Kidney epithelial cell (primary cell): ENCODE data around the gene PNLIP. TPM values are rescaled to one million over a fixed set of nuclear protein-coding genes. Genes with fewer than 3 reads are reported as not detected.

Source experiments
- DNase-seq: peaks from one replicate; pipeline ENCODE4 v3.0.0-alpha.2; 2010; ENCODE audit warnings: low read depth
- H3K27me3 ChIP-seq: 2 replicates; pipeline ENCODE4 v1.6.0; 2011; ENCODE audit warnings: low read length; ENCODE audit not compliant: control insufficient read depth, insufficient read depth
- H3K36me3 ChIP-seq: 2 replicates; pipeline ENCODE4 v1.5.1; 2011; ENCODE audit warnings: low read length; ENCODE audit not compliant: control insufficient read depth, insufficient read depth
- H3K4me3 ChIP-seq: 2 replicates; pipeline ENCODE4 v1.5.1; 2011; ENCODE audit warnings: low read depth, mild to moderate bottlenecking, control low read depth, low read length
- total RNA-seq: library from RNA; depleted of rRNA; stranded (reverse); fragments of >200 nt; gene quantifications from 2 replicates; pipeline ENCODE4 v1.2.3, GENCODE V29; 2015
- TF ChIP-seq, protein P1 (sequence below): IDR thresholded peaks from 2 replicates; pipeline ENCODE4 v1.5.1; 2011; ENCODE audit warnings: mild to moderate bottlenecking, moderate library complexity, low read length, control low read depth, inconsistent platforms; ENCODE audit not compliant: insufficient read depth, poor library complexity, severe bottlenecking

Gene PNLIP
- total RNA-seq, 1 donor from 2014 or later, result not detected

DNA sequence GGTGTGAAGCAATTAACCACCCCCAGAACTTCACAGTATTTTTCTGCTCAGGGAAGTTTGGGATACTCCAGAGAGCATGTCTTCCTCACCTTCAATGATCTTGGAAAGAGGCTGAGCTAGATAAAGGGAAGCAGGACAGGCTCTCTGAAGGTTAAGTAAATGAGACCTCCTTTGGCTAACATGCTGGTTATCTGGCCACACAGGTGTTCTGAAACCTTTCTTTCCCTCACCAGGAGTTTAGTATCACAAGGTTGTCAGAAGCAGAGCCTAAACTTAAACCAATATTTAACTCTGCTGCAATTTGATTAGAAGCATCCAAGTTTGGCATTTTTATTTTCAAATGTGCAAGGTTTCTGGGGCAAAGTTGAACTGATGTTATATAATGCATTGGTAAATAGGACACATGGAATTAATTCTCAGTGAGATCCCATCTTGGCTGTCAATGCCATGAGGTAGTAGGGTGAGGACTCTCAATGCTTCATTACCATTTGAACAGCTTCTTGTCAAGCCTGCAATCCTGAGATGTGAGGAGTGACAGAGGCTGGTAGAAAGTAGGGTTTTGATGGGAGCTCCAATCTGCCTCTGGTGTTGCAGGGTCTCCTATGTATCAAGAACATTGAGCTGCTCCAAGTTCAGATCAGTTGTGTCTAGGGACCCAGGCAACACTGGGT is 3.6 kb upstream of the PNLIP start:
- Histone ChIP-seq H3K4me3 (no peak overlapping the region), H3K36me3 (no peaks in the 10 kb centered on the region), H3K27me3 (no peaks in the 10 kb centered on the region)
- no peak for DNase-seq
- TF ChIP-seq, protein P1, sequence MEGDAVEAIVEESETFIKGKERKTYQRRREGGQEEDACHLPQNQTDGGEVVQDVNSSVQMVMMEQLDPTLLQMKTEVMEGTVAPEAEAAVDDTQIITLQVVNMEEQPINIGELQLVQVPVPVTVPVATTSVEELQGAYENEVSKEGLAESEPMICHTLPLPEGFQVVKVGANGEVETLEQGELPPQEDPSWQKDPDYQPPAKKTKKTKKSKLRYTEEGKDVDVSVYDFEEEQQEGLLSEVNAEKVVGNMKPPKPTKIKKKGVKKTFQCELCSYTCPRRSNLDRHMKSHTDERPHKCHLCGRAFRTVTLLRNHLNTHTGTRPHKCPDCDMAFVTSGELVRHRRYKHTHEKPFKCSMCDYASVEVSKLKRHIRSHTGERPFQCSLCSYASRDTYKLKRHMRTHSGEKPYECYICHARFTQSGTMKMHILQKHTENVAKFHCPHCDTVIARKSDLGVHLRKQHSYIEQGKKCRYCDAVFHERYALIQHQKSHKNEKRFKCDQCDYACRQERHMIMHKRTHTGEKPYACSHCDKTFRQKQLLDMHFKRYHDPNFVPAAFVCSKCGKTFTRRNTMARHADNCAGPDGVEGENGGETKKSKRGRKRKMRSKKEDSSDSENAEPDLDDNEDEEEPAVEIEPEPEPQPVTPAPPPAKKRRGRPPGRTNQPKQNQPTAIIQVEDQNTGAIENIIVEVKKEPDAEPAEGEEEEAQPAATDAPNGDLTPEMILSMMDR, result no peak

DNA sequence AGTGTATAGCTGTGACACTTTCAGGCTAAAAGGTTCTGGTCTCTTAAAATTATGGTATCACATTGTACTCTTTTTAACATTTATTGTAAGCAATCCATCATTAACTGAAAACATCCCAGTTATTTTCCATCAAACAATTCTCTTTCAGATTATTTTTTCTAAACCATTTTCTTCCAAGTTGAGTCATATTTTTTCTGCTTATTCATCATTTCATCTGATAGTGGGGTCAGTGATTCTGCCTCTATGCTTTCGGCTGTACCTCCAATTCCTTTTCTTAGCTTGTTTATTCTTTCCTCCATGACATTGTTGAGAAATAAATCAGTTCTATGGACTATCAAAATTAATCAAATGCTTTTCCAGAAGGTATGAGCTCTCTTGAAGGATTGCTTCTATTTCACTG is 609 bp upstream of the PNLIP start:
- Histone ChIP-seq H3K4me3 (no peak overlapping the region), H3K36me3 (no peaks in the 10 kb centered on the region), H3K27me3 (no peaks in the 10 kb centered on the region)
- no peak for DNase-seq
- TF ChIP-seq, protein P1, result no peak

- TF ChIP-seq, protein P1, result no peak
- DNase-seq, result no peak
- Histone ChIP-seq H3K4me3 (no peak overlapping the region), H3K36me3 (no peaks in the 10 kb centered on the region), H3K27me3 (no peaks in the 10 kb centered on the region)
These were observed 2.6 kb downstream of the PNLIP start for GRCh38 chr10:116548301-116548700.

DNA sequence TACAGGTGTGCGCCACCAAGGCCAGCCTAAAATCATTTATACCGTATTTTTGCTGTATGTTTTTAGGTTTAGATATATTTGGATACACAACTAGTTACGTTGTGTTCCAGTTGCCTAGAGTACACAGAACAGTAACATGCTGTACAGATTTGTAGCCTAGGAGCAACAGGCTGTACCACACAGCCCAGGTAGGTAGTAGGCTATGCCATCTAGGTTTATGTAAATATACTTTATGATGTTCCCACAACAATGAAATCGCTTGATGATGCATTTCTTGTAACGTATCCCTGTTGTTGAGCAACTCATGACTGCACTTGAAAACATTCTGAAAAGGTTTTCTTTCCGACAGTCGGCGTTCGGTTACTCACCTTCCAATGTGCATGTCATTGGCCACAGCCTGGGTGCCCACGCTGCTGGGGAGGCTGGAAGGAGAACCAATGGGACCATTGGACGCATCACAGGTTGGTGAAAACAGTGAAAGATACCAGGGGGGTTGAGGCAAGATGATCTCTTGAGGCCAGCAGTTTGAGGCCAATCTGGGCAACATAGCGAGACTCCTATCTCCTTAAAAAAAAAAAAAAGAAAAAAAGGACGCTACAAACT is 7.7 kb downstream of the PNLIP start:
- H3K27me3 ChIP-seq, result no peaks in the 10 kb centered on the region
- DNase-seq, result no peak
- H3K4me3 ChIP-seq, result no peak overlapping the region
- H3K36me3 ChIP-seq, result no peaks in the 10 kb centered on the region
- TF ChIP-seq, protein P1, result no peak

GRCh38 chr10:116554628-116555027 is 8.9 kb downstream of the PNLIP start:
- TF ChIP-seq, protein P1, result no peak
- Histone ChIP-seq H3K4me3 (no peak overlapping the region), H3K36me3 (no peaks in the 10 kb centered on the region), H3K27me3 (no peaks in the 10 kb centered on the region)
- DNase-seq, result no peak

- H3K4me3 ChIP-seq, result no peak overlapping the region
These were observed 10.1 kb downstream of the PNLIP start for GRCh38 chr10:116555880-116556279.

More at GRCh38 chr10:116555880-116556279, 10.1 kb downstream of the PNLIP start:
- TF ChIP-seq, protein P1, result no peak
- DNase-seq, result no peak
- H3K36me3 ChIP-seq, result no peaks in the 10 kb centered on the region
- H3K27me3 ChIP-seq, result no peaks in the 10 kb centered on the region
